Fibroblast of the conjunctiva (primary cell): Measurements from ENCODE around the gene ADRA2C.
"Not testable (repeated sequence)": the region's sequence is repeated elsewhere in the genome, so short reads cannot be mapped to it uniquely, and the experiment has no call there.

Source experiments
- DNase-seq: peaks from one replicate; pipeline ENCODE4 v3.0.0-alpha.2; 2010; ENCODE audit warnings: low read depth

Gene ADRA2C

DNA sequence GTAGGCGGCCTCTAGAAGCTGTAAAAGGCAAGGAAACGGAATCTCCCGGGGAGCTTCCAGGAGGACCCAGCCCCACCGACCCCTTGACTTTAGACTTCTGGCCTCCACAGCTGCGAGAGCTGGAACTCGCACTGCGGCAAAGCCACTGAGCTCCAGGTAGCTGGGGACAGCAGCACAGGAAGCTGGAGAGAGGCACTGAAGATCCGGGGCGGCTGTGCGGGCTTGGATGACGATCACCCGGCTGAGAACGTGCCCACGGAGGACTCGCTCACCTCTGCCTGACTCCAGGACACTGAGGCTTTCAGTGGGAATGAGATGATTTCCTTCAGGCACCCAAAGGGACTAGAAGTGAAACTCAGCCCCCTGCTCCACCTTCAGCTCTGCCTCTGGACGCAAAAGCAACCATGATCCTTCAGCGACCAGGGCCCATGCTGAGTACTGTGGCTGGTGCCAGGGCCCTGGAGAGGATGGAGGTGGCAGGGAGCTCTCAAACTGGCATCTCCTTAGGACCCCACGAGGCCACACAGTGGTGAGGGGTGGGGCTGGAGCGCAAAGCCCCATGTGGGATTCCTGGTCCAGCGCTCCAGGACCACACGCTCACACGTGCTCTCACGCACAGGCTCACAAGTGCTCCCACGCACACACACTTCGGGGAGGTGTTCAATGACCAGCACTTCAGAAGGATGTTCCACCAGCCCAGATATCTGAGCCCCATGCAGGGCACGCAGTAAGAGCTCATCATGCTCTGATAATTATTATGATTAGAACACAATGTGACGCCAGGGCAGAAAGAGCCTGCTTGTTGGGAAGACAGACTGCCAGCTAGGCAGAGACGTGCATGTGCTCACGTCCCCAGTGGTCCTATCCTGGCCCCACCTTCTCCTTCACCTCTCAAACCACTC is 47.2 kb downstream of the ADRA2C start:
- no peak for DNase-seq

DNA sequence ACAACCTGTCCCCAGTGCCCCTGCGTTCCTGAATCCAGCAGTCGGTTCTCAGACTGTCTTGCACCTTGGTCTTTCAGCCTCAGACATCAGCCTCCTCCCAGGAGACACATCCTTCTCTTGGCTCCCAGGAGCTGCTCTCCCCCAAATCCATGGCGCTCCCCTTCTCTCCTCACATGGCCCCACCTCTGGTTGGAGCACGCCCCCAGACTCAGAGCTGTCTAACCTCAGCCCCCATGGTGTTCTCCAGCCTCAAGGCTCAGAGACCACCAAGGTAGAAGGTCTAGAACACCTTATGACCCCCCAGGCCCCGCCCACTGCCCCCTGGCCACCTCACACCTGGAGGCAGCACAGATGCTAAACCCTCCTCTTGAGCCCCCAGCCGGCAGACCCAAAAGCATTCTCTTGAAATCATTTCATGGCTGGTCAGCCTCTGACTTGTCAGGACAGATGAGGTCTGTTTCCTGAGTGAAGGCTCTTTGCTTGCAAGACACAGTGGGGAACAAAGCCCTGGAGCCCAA is 47.9 kb downstream of the ADRA2C start:
- no peak for DNase-seq

DNA sequence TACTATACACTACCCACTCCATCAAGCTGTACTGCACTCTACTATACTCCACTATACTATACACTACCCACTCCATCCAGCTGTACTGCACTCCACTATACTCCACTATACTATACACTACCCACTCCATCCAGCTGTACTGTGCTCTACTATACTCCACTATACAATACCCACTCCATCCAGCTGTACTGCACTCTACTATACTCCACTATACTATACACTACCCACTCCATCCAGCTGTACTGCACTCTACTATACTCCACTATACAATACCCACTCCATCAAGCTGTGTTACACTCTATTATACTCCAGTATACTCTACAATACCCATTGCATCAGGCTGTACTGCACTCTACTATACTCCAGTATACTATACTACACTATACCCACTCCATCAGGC is 48.7 kb downstream of the ADRA2C start:
- DNase-seq: not testable (repeated sequence)

DNA sequence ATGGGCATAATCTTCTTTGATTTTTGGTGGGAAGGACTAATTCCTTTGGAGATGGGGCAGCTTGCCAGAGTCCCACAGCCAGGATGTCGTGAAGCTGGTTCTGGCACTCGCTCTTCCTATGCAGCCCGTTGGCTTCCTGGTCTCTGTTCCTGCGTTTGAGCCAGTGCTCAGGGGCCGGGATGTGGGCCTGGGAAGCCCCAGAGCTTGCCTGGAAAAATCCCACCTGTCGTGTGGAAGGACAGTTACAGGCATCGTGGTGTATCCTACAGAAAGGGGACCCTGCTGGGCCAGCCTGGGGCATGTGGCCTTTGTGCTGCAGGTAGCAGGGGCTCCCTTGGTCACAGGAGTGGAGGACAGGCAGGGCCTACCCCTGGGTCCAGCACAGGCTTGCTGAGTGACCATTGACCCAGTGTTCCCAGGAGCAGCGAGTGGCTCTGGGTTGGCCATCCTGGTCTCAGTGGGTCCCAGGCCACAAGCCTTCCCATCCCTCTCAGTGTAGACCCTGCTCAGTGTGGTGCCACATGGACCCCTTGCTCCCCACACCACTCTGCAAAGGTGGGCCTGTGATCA is 50.2 kb downstream of the ADRA2C start:
- no peak for DNase-seq

DNA sequence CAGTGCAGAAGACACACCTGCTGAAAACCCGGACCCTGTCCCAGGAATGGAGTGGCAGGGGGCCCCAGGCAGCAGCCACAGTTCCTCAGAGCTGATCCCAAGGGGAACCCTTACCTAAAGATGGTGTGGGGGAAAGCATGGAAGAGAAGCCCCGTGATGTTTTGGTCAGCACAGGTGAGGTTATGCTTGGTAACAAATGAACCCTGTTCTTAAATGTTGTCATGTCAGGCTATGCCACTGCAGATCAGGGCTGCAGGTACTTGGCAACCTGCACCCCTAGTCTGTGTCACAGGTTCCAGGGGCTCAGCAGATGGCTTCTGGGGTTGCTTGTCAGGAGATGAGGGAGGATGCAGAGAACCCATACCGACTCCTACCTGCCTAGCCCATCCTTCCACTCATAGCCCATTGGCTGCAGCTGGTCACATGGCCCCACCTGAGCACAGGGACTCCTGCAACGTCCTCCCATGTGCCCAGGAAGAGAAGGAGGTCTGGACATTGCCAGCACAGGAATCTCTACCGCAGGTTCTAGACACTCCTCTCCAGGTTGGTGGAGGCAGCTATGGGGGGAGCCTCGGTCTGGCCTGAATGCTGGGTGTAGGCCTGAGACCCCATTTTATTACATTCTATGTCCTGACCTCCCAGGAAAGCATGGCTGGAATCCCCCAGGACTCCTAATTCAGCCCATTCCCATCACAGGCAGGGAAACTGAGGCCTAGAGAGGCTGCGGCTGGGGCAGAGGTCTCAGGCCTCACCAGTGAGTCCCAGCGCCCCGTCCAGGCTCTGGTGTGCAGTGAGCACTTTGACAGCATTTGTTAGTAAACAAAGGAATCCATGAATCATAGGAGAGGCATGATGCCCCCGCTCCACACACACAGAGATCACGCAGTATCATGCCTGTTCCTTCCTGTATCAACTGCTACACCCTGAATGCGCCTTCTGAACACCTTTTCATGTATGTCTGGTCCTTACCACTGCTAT is 51.1 kb downstream of the ADRA2C start:
- DNase-seq: no peak
